A549 (cell line): Measurements from ENCODE around the gene ITGA1. TPM values are rescaled to one million over a fixed set of nuclear protein-coding genes. Genes with fewer than 3 reads are reported as not detected.

Experiments used
- ATAC-seq, 2 experiments: fragments of 200-7000 bp in 1 of 2; fragments of >200 bp in 1 of 2; cut with Nextera tagmentation in 1 of 2; cut with Tn5 transposase in 1 of 2; 3 replicates each; pipeline versions ENCODE4 v1.8.0 to v1.9.1; 2018 to 2020; ENCODE audit warnings: mild to moderate bottlenecking in 1 of 2, moderate library complexity in 1 of 2
- CTCF ChIA-PET: fragments of 300-600 bp; sonication (Branson Sonifier 250); formaldehyde crosslinking; extraction: SDS; loops from one replicate; lab custom pipeline; 2021; ENCODE audit warnings: antibody characterized with exemption, inconsistent platforms; lab: Yijun Ruan, JAX
- POLR2A ChIA-PET: fragments of 350-600 bp; formaldehyde crosslinking; extraction: SDS; loops from one replicate; lab custom pipeline; 2021; ENCODE audit warnings: antibody characterized with exemption, inconsistent platforms; lab: Yijun Ruan, JAX
- DNase-seq, 2 experiments: peaks; one replicate each; pipeline versions ENCODE4 v3.0.0 to v3.0.0-alpha.2; 2011 to 2016; ENCODE audit warnings: low read depth in 1 of 2, low spot score in 1 of 2
- FAIRE-seq: peaks from 2 replicates; lab custom pipeline; 2011; peaks lifted over from hg19 to GRCh38; lab: Jason Lieb, UNC
- H3K27ac ChIP-seq, 2 experiments: fragments of >200 bp; sonication (Bioruptor Twin); formaldehyde crosslinking; 3 replicates each; pipeline ENCODE4 v1.5.1; 2016 to 2017
- H3K4me1 ChIP-seq: fragments of >200 bp; sonication (Bioruptor Twin); formaldehyde crosslinking; 3 replicates; pipeline ENCODE4 v1.6.1; 2016
- H3K4me2 ChIP-seq: fragments of >200 bp; sonication (Bioruptor Twin); formaldehyde crosslinking; 3 replicates; pipeline ENCODE4 v1.6.1; 2016
- H3K4me3 ChIP-seq: fragments of >200 bp; sonication (Bioruptor Twin); formaldehyde crosslinking; 3 replicates; pipeline ENCODE4 v1.5.1; 2016
- H3K9me3 ChIP-seq: fragments of >200 bp; sonication (Bioruptor Twin); formaldehyde crosslinking; 3 replicates; pipeline ENCODE4 v1.6.1; 2016
- CBX2 ChIP-seq: fragments of 200-600 bp; sonication (generic); IDR thresholded peaks from 2 replicates; pipeline ENCODE4 v1.6.1; 2016; ENCODE audit warnings: low read depth, mild to moderate bottlenecking, borderline replicate concordance
- CHD2 ChIP-seq: fragments of 150-350 bp; IDR thresholded peaks from 2 replicates; pipeline ENCODE4 v1.6.1; 2014; ENCODE audit warnings: low read length; ENCODE audit not compliant: partially characterized antibody
- CHD4 ChIP-seq: fragments of 200-600 bp; sonication (generic); IDR thresholded peaks from 2 replicates; pipeline ENCODE4 v1.6.1; 2016; ENCODE audit warnings: antibody characterized with exemption, mild to moderate bottlenecking, borderline replicate concordance
- GATA3 ChIP-seq: IDR thresholded peaks from 2 replicates; pipeline ENCODE4 v1.6.1; 2012; ENCODE audit warnings: borderline replicate concordance
- HOXA7 ChIP-seq: fragments of 250-450 bp; sonication (Bioruptor Pico); IDR thresholded peaks from 2 replicates; pipeline ENCODE4 v1.5.0; 2020; ENCODE audit warnings: mild to moderate bottlenecking, moderate library complexity
- HOXB5 ChIP-seq: fragments of 250-450 bp; sonication (Bioruptor Pico); IDR thresholded peaks from 2 replicates; pipeline ENCODE4 v1.5.0; 2020; ENCODE audit warnings: mild to moderate bottlenecking, moderate library complexity
- JUNB ChIP-seq: fragments of >200 bp; sonication (Bioruptor Twin); formaldehyde crosslinking; IDR thresholded peaks from 2 replicates; pipeline ENCODE4 v1.6.1; 2016
- MAZ ChIP-seq: fragments of 150-350 bp; IDR thresholded peaks from 2 replicates; pipeline ENCODE4 v1.6.1; 2014; ENCODE audit warnings: antibody characterized with exemption, low read depth, low read length, borderline replicate concordance
- NPAS2 ChIP-seq: fragments of 250-450 bp; sonication (Bioruptor Pico); IDR thresholded peaks from 2 replicates; pipeline ENCODE4 v1.8.0; 2022; ENCODE audit warnings: mild to moderate bottlenecking, moderate library complexity, borderline replicate concordance
- NR3C1 ChIP-seq: fragments of >200 bp; sonication (Bioruptor Twin); formaldehyde crosslinking; IDR thresholded peaks from 3 replicates; pipeline ENCODE4 v1.6.1; 2017
- RARB ChIP-seq: fragments of 250-450 bp; sonication (Bioruptor Pico); IDR thresholded peaks from 2 replicates; pipeline ENCODE4 v1.8.0; 2021; ENCODE audit warnings: mild to moderate bottlenecking, moderate library complexity
- RCOR1 ChIP-seq: fragments of 150-350 bp; IDR thresholded peaks from 2 replicates; pipeline ENCODE4 v1.6.1; 2014; ENCODE audit warnings: antibody characterized with exemption, low read length, low read depth
- RFX5 ChIP-seq: fragments of 450-650 bp; IDR thresholded peaks from 2 replicates; pipeline ENCODE4 v1.7.1; 2014; ENCODE audit warnings: antibody characterized with exemption, mild to moderate bottlenecking, moderate library complexity
- SMC3 ChIP-seq: fragments of >200 bp; sonication (Bioruptor Twin); formaldehyde crosslinking; IDR thresholded peaks from 3 replicates; pipeline ENCODE4 v1.6.1; 2018; ENCODE audit warnings: inconsistent platforms
- SREBF2 ChIP-seq: fragments of 450-650 bp; IDR thresholded peaks from 2 replicates; pipeline ENCODE4 v1.6.1; 2014; ENCODE audit warnings: mild to moderate bottlenecking, moderate library complexity
- ZC3H11A ChIP-seq: fragments of 450-650 bp; IDR thresholded peaks from 2 replicates; pipeline ENCODE4 v1.6.1; 2014; ENCODE audit warnings: antibody characterized with exemption, mild to moderate bottlenecking
- ZFP36 ChIP-seq: fragments of 450-650 bp; IDR thresholded peaks from 2 replicates; pipeline ENCODE4 v1.6.1; 2014; ENCODE audit warnings: borderline replicate concordance; ENCODE audit not compliant: partially characterized antibody
- ZNF302 ChIP-seq: fragments of 250-450 bp; sonication (Bioruptor Pico); IDR thresholded peaks from 2 replicates; pipeline ENCODE4 v1.9.0; 2021; ENCODE audit warnings: inconsistent platforms, mild to moderate bottlenecking, moderate library complexity
- WGBS: methylation state at CpG from one replicate; pipeline ENCODE4 v1.1.6; 2017; ENCODE audit errors: missing lambda C conversion rate; 5-methylcytosine and 5-hydroxymethylcytosine counted together
- polyA plus RNA-seq, 4 experiments: library from polyadenylated mRNA; depleted of rRNA in 3 of 4; stranded (reverse); fragments of >200 nt; fragmentation: RNase III in 1 of 4; extraction: RNeasy Plus Mini Kit Qiagen cat#74134 plus additional on column Dnase treatment in 1 of 4; gene quantifications; 2 replicates in 3 of 4; 3 replicates in 1 of 4; pipeline ENCODE4 v1.2.3, GENCODE V29; 2011 to 2017
- TF ChIP-seq, protein P1 (sequence below): fragments of 250-450 bp; sonication (Bioruptor Pico); IDR thresholded peaks from 2 replicates; pipeline ENCODE4 v1.5.0; 2021; ENCODE audit warnings: mild to moderate bottlenecking, moderate library complexity, borderline replicate concordance
- TF ChIP-seq, protein P2 (sequence below): IDR thresholded peaks from 2 replicates; pipeline ENCODE4 v1.6.1; 2012
- TF ChIP-seq, protein P3 (sequence below): fragments of 450-650 bp; IDR thresholded peaks from 2 replicates; pipeline ENCODE4 v1.6.1; 2014; ENCODE audit warnings: antibody characterized with exemption
- TF ChIP-seq, protein P4 (sequence below): IDR thresholded peaks from 2 replicates; pipeline ENCODE4 v1.6.1; 2012
- TF ChIP-seq, protein P5 (sequence below): fragments of 150-350 bp; IDR thresholded peaks from 2 replicates; pipeline ENCODE4 v1.6.1; 2014; ENCODE audit warnings: low read depth, mild to moderate bottlenecking, low read length

Gene ITGA1
- polyA plus RNA-seq, 2 of the 4 experiments (the other 2 are of a cell fraction) = 1.5 to 5.5 TPM

DNA sequence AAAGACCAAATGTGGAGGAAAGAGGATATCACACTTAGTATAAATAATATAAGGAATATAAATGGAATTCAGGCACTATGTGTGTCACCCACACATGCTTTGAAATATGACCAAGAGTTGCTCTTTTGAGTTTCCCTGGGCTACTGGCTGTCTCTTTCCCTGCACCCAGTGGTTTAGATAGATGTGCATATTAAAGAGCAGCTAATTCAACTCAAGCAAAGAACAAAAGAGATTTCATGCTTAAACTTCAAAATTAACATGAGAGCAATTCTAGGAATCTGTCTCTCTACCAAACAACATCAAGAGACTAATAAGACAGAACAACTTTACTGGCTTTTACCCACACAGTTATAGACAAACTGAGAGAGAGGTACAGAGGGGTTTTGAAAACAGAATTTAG lies 38.0 kb upstream of the ITGA1 start:
- no peak for FAIRE-seq
- ATAC-seq = no peak
- CTCF ChIA-PET = no interaction called here
- Histone ChIP-seq H3K4me3 (no peak overlapping the region), H3K4me2 (no peak overlapping the region), H3K4me1 (no peaks in the 10 kb centered on the region), H3K27ac (no peak overlapping the region), H3K9me3 (no peaks in the 10 kb centered on the region)
- POLR2A ChIA-PET = no interaction called here
- DNase-seq = no peak
- TF ChIP-seq ZFP36 (no peak), CHD4 (no peak), RFX5 (no peak), CBX2 (no peak), CHD2 (no peak), GATA3 (no peak), MAZ (no peak), NPAS2 (no peak)
- TF ChIP-seq, protein P1, sequence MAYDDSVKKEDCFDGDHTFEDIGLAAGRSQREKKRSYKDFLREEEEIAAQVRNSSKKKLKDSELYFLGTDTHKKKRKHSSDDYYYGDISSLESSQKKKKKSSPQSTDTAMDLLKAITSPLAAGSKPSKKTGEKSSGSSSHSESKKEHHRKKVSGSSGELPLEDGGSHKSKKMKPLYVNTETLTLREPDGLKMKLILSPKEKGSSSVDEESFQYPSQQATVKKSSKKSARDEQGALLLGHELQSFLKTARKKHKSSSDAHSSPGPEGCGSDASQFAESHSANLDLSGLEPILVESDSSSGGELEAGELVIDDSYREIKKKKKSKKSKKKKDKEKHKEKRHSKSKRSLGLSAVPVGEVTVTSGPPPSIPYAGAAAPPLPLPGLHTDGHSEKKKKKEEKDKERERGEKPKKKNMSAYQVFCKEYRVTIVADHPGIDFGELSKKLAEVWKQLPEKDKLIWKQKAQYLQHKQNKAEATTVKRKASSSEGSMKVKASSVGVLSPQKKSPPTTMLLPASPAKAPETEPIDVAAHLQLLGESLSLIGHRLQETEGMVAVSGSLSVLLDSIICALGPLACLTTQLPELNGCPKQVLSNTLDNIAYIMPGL = no peak
- TF ChIP-seq, protein P2, sequence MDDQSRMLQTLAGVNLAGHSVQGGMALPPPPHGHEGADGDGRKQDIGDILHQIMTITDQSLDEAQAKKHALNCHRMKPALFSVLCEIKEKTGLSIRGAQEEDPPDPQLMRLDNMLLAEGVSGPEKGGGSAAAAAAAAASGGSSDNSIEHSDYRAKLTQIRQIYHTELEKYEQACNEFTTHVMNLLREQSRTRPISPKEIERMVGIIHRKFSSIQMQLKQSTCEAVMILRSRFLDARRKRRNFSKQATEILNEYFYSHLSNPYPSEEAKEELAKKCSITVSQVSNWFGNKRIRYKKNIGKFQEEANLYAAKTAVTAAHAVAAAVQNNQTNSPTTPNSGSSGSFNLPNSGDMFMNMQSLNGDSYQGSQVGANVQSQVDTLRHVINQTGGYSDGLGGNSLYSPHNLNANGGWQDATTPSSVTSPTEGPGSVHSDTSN = no peak

DNA sequence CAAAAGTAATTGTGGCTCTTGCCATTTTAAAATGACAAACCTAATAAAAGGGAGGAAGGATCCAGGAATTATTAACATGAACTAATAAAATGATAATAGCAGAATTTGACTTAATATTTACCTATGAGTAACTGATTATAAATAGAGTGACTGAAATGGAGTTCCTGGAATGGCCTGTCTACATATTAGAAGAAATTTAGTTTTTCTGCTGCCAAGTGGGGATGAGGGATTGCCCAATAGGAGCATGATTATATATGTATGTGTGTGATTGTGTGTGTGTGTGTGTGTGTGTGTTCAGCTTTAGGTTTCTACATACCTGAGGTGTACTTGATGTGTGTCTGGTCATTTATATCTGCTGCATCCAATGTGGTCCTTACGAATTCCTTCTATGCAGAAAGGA lies 36.6 kb upstream of the ITGA1 start:
- ATAC-seq (no peak), DNase-seq (no peak), FAIRE-seq (no peak)
- Histone ChIP-seq H3K4me1 (no peaks in the 10 kb centered on the region), H3K4me2 (no peak overlapping the region), H3K27ac (no peak overlapping the region), H3K9me3 (no peaks in the 10 kb centered on the region), H3K4me3 (no peak overlapping the region)
- WGBS = 9% methylated on average over 1 of the region's 1 CpG
- ChIA-PET POLR2A (no interaction called here), CTCF (no interaction called here)
- TF ChIP-seq HOXA7 (CRISPR knock-in tag) (no peak), GATA3 (no peak), RARB (CRISPR knock-in tag) (no peak), SREBF2 (no peak), SMC3 (no peak), JUNB (no peak), HOXB5 (CRISPR knock-in tag) (no peak), RCOR1 (no peak), ZNF302 (CRISPR knock-in tag) (no peak), NR3C1 (no peak), ZC3H11A (no peak)
- TF ChIP-seq, protein P3, sequence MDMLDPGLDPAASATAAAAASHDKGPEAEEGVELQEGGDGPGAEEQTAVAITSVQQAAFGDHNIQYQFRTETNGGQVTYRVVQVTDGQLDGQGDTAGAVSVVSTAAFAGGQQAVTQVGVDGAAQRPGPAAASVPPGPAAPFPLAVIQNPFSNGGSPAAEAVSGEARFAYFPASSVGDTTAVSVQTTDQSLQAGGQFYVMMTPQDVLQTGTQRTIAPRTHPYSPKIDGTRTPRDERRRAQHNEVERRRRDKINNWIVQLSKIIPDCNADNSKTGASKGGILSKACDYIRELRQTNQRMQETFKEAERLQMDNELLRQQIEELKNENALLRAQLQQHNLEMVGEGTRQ = no peak
- TF ChIP-seq, protein P4, sequence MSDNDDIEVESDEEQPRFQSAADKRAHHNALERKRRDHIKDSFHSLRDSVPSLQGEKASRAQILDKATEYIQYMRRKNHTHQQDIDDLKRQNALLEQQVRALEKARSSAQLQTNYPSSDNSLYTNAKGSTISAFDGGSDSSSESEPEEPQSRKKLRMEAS = no peak
- TF ChIP-seq, protein P5, sequence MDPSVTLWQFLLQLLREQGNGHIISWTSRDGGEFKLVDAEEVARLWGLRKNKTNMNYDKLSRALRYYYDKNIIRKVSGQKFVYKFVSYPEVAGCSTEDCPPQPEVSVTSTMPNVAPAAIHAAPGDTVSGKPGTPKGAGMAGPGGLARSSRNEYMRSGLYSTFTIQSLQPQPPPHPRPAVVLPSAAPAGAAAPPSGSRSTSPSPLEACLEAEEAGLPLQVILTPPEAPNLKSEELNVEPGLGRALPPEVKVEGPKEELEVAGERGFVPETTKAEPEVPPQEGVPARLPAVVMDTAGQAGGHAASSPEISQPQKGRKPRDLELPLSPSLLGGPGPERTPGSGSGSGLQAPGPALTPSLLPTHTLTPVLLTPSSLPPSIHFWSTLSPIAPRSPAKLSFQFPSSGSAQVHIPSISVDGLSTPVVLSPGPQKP = no peak
